A673 (cell line): Measurements from ENCODE around the gene MASP2.

Source experiments
- CTCF ChIP-seq: fragments of 300-800, 200-600 bp; sonication (generic); conservative IDR thresholded peaks from 2 replicates; pipeline ENCODE4 v1.5.1; 2017; ENCODE audit warnings: low read depth, mild to moderate bottlenecking, antibody characterized with exemption, low read length, moderate library complexity, mixed read lengths
- EZH2 ChIP-seq: fragments of 200-600 bp; sonication (generic); IDR thresholded peaks from 2 replicates; pipeline ENCODE4 v1.6.1; 2017; ENCODE audit warnings: borderline replicate concordance, low read depth, mild to moderate bottlenecking, mixed read lengths, antibody characterized with exemption, low read length; ENCODE audit not compliant: poor library complexity, severe bottlenecking

GRCh38 chr1:11058026-11058425 lies 11.0 kb upstream of the MASP2 start:
- TF ChIP-seq EZH2, result no peak
- no peak for TF ChIP-seq CTCF
